WTC11 (cell line): ENCODE results near the gene MAP3K6.

Experiments
- CTCF ChIP-seq: fragments of 200-600 bp; IDR thresholded peaks from 2 replicates; pipeline ENCODE4 v1.8.0; 2022; ENCODE audit warnings: antibody characterized with exemption
- FOXK1 ChIP-seq: sonication (generic); formaldehyde crosslinking; IDR thresholded peaks from 2 replicates; pipeline ENCODE4 v1.8.0; 2022; ENCODE audit warnings: mild to moderate bottlenecking, moderate library complexity, missing genetic modification reagents
- HMGA2 ChIP-seq: fragments of 250-450 bp; sonication (Bioruptor Pico); IDR thresholded peaks from 2 replicates; pipeline ENCODE4 v1.4.0; 2021; ENCODE audit warnings: mild to moderate bottlenecking, moderate library complexity
- ZBTB43 ChIP-seq: sonication (generic); formaldehyde crosslinking; IDR thresholded peaks from 2 replicates; pipeline ENCODE4 v1.8.1; 2023; ENCODE audit warnings: mild to moderate bottlenecking, missing genetic modification reagents
- ZNF232 ChIP-seq: sonication (generic); formaldehyde crosslinking; IDR thresholded peaks from 2 replicates; pipeline ENCODE4 v1.8.0; 2022; ENCODE audit warnings: mild to moderate bottlenecking, missing genetic modification reagents

GRCh38 chr1:27359822-27360158, 7.0 kb downstream of the MAP3K6 start:
- no peak for TF ChIP-seq ZNF232 (CRISPR knock-in tag)
- no peak for TF ChIP-seq CTCF
- no peak for TF ChIP-seq ZBTB43 (CRISPR knock-in tag)
- no peak for TF ChIP-seq FOXK1 (CRISPR knock-in tag)
- no peak for TF ChIP-seq HMGA2 (CRISPR knock-in tag)
